PC-3 (cell line): ENCODE data around the gene CTTN.

ENCODE experiments used
- EZH2 ChIP-seq: fragments of 300-600 bp; sonication (generic); IDR thresholded peaks from one replicate; pipeline ENCODE4 v1.6.1; 2017; ENCODE audit warnings: antibody characterized with exemption, mild to moderate bottlenecking, low read length; ENCODE audit not compliant: unreplicated experiment
- EZH2phosphoT487 ChIP-seq: fragments of 300-600 bp; sonication (generic); IDR thresholded peaks from 2 replicates; pipeline ENCODE4 v1.6.1; 2018; ENCODE audit warnings: mild to moderate bottlenecking, antibody characterized with exemption, low read length, borderline replicate concordance
- TF ChIP-seq, protein P1 (sequence below): fragments of 300-600 bp; sonication (generic); conservative IDR thresholded peaks from 2 replicates; pipeline ENCODE4 v1.5.1; 2017; ENCODE audit warnings: antibody characterized with exemption, low read depth, mild to moderate bottlenecking, low read length

DNA sequence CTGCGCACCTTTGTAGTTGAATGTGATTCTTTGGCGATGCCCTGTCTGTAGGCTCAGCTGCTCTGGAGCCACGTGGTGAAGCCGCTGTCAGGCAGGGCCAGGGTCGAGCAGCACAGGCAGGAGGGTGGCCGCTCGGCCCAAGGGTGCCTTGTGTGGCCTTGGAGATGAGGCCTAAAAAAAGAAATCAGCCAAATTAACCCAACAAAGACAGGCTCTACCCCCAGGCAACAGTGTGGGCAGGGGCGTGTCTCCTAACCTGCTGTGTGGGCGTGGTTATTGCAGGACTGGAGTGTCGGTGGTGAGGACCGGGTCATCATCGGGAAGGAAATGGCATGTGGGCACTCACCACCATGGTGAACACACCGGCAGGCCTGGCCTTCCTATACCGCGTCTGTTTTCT lies 34.3 kb downstream of the CTTN start:
- TF ChIP-seq, protein P1, sequence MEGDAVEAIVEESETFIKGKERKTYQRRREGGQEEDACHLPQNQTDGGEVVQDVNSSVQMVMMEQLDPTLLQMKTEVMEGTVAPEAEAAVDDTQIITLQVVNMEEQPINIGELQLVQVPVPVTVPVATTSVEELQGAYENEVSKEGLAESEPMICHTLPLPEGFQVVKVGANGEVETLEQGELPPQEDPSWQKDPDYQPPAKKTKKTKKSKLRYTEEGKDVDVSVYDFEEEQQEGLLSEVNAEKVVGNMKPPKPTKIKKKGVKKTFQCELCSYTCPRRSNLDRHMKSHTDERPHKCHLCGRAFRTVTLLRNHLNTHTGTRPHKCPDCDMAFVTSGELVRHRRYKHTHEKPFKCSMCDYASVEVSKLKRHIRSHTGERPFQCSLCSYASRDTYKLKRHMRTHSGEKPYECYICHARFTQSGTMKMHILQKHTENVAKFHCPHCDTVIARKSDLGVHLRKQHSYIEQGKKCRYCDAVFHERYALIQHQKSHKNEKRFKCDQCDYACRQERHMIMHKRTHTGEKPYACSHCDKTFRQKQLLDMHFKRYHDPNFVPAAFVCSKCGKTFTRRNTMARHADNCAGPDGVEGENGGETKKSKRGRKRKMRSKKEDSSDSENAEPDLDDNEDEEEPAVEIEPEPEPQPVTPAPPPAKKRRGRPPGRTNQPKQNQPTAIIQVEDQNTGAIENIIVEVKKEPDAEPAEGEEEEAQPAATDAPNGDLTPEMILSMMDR, result no peak
- TF ChIP-seq EZH2, result no peak
- TF ChIP-seq EZH2phosphoT487, result no peak
